Measurements from ENCODE around the gene ZDHHC22.

The ZDHHC22 gene

DNA sequence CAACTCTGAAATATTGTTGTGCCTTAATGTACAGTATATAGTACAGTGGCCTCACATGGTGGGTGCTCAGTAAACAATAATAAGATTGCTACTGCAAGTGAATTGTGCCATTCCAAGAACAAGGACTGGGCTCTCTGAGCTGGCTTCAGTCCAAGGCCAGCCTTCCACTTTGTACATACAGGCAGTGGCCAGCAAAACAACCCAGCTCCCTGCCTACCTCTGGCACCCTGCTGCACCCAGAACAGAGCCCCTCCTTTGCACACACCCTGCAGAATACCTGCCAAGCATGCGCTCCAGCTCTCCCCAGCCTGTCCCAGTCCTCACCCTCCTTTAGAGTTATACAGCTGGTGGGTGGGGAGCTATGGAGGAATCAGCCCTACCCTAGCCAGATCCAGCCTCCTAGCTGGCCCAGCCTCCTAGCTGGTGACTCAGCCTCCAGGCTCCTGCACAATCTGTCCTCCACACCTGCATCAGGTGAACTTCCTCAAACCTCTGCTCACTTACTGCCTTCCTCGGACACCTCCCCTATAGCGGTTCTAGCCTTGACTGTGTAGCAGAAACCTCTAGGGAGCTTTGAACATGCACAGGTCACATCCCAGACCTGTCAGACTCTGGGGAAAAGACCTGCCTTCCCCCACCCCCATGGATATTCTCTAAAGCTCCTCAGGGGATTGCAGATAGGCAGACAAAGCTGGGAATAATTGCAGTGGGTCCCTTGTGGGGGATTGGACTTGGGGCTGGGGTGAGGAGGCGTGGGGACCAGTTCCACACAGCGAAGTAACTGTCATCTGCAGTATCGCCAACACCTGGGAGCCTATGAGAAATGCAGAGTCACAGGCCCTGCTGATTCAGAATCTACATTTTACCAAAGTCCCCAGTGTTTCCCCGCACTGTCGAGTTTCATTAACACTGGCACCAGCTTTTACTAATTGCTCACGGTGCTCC is 17.9 kb downstream of the ZDHHC22 start (continued):
- TF ChIP-seq, protein P1, sequence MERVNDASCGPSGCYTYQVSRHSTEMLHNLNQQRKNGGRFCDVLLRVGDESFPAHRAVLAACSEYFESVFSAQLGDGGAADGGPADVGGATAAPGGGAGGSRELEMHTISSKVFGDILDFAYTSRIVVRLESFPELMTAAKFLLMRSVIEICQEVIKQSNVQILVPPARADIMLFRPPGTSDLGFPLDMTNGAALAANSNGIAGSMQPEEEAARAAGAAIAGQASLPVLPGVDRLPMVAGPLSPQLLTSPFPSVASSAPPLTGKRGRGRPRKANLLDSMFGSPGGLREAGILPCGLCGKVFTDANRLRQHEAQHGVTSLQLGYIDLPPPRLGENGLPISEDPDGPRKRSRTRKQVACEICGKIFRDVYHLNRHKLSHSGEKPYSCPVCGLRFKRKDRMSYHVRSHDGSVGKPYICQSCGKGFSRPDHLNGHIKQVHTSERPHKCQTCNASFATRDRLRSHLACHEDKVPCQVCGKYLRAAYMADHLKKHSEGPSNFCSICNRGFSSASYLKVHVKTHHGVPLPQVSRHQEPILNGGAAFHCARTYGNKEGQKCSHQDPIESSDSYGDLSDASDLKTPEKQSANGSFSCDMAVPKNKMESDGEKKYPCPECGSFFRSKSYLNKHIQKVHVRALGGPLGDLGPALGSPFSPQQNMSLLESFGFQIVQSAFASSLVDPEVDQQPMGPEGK (CRISPR knock-in tag; IDR thresholded peaks at IDR 0.05; ENCODE audit: borderline replicate concordance) = no peak
- TF ChIP-seq GLIS3 (CRISPR knock-in tag; IDR thresholded peaks at IDR 0.05) = no peak
- no peak for TF ChIP-seq TCF4 (CRISPR knock-in tag; IDR thresholded peaks at IDR 0.05; ENCODE audit: borderline replicate concordance)

DNA sequence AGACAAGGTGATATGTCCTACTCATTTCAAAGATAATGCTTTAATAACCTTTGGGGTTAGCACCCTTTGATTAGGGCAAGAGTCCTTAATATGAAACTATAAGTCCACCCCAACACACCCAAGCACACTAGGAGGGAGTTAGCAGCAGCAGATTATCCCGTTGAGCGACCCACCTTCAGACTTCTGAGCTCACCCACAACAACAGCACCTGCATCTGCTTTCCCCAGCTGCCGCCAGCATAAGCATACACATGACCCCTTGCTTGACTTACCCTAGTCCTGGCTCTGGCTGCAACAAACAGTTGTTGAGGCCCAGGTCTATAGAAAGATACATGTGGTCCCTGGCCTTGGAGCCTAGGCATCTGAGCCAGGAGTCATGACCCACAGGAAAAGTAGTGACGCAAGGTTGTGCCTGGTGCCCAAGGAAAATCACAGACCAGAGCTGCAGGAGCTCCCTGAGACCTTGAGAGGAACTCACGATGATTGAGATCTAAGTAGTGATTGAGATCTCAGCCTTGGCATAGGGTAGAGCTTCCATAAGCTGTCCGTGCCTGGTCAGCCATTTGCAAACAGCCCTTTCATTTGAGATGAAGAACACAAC is 19.0 kb downstream of the ZDHHC22 start:
- no peak for ATAC-seq
- TF ChIP-seq PPARA (CRISPR knock-in tag; IDR thresholded peaks at IDR 0.05; ENCODE audit: borderline replicate concordance) (no peak), ARNTL (CRISPR knock-in tag; IDR thresholded peaks at IDR 0.05; ENCODE audit: borderline replicate concordance, low read depth) (no peak), CSDC2 (CRISPR knock-in tag; IDR thresholded peaks at IDR 0.05) (no peak), ZNF8 (CRISPR knock-in tag; IDR thresholded peaks at IDR 0.05) (no peak), GLIS3 (CRISPR knock-in tag; IDR thresholded peaks at IDR 0.05) (no peak), TOX (CRISPR knock-in tag; IDR thresholded peaks at IDR 0.05; ENCODE audit: borderline replicate concordance) (no peak), ZNF565 (CRISPR knock-in tag; conservative IDR thresholded peaks at IDR 0.05; ENCODE audit: low read depth) (no peak), ZFP3 (CRISPR knock-in tag; IDR thresholded peaks at IDR 0.05) (no peak), RARB (CRISPR knock-in tag; IDR thresholded peaks at IDR 0.05) (no peak), ZC3H10 (CRISPR knock-in tag; IDR thresholded peaks at IDR 0.05) (no peak), ISL1 (CRISPR knock-in tag; IDR thresholded peaks at IDR 0.05) (no peak)
- TF ChIP-seq, protein P2, sequence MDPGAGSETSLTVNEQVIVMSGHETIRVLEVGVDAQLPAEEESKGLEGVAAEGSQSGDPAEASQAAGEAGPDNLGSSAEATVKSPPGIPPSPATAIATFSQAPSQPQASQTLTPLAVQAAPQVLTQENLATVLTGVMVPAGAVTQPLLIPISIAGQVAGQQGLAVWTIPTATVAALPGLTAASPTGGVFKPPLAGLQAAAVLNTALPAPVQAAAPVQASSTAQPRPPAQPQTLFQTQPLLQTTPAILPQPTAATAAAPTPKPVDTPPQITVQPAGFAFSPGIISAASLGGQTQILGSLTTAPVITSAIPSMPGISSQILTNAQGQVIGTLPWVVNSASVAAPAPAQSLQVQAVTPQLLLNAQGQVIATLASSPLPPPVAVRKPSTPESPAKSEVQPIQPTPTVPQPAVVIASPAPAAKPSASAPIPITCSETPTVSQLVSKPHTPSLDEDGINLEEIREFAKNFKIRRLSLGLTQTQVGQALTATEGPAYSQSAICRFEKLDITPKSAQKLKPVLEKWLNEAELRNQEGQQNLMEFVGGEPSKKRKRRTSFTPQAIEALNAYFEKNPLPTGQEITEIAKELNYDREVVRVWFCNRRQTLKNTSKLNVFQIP (CRISPR knock-in tag; IDR thresholded peaks at IDR 0.05; ENCODE audit: borderline replicate concordance, low read depth) = no peak
- TF ChIP-seq, protein P3, sequence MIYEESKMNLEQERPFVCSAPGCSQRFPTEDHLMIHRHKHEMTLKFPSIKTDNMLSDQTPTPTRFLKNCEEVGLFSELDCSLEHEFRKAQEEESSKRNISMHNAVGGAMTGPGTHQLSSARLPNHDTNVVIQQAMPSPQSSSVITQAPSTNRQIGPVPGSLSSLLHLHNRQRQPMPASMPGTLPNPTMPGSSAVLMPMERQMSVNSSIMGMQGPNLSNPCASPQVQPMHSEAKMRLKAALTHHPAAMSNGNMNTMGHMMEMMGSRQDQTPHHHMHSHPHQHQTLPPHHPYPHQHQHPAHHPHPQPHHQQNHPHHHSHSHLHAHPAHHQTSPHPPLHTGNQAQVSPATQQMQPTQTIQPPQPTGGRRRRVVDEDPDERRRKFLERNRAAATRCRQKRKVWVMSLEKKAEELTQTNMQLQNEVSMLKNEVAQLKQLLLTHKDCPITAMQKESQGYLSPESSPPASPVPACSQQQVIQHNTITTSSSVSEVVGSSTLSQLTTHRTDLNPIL (CRISPR knock-in tag; IDR thresholded peaks at IDR 0.05; ENCODE audit: low read depth) = no peak
- TF ChIP-seq, protein P4, sequence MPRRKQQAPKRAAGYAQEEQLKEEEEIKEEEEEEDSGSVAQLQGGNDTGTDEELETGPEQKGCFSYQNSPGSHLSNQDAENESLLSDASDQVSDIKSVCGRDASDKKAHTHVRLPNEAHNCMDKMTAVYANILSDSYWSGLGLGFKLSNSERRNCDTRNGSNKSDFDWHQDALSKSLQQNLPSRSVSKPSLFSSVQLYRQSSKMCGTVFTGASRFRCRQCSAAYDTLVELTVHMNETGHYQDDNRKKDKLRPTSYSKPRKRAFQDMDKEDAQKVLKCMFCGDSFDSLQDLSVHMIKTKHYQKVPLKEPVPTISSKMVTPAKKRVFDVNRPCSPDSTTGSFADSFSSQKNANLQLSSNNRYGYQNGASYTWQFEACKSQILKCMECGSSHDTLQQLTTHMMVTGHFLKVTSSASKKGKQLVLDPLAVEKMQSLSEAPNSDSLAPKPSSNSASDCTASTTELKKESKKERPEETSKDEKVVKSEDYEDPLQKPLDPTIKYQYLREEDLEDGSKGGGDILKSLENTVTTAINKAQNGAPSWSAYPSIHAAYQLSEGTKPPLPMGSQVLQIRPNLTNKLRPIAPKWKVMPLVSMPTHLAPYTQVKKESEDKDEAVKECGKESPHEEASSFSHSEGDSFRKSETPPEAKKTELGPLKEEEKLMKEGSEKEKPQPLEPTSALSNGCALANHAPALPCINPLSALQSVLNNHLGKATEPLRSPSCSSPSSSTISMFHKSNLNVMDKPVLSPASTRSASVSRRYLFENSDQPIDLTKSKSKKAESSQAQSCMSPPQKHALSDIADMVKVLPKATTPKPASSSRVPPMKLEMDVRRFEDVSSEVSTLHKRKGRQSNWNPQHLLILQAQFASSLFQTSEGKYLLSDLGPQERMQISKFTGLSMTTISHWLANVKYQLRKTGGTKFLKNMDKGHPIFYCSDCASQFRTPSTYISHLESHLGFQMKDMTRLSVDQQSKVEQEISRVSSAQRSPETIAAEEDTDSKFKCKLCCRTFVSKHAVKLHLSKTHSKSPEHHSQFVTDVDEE (CRISPR knock-in tag; IDR thresholded peaks at IDR 0.05) = no peak

DNA sequence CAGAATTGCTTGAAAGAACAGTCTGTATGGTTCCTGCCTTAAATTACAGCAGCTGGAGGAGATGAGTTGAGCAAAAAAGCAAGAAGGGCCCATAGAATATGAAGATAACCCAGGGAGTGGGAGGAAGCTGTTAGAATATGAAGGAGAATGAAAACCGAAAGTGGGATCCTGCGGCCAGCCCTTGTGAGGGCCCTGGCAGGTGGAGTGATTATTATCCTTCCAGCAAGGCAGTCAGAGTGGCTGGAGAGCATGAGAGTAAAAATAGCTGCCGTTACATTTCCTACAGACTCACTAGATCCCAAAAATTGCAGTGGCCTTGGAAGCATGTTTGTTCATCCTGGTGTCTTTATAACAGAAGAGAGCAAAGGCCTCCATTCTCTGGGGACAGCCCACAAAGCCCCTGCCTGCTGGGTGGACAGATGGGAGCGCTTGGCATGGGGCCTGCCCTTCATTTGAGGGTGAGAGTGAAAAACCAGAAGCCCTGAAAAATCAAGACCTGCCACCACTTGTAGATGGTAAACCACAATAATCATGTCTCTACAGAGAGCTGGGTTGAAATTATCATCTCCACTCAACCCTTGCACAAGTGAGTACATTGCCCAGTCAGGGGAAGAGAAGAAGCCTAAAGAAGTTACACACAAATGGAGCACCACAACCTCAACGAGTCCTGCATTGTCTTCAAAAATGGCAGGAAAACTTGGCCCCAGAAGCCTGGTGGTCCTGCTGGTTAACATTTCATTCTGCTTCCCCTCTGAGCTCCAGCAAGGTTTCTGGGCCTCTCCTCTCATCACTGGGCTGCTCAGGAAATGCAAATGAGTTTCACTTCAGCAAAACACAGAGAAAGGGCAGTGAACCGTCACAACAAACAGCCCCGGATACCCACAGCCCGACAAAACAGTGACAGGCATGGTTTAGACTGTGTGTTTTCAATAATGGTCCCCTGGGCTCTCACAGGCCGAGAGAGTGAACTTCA is 20.5 kb downstream of the ZDHHC22 start:
- ATAC-seq = no peak
- TF ChIP-seq ZNF565 (CRISPR knock-in tag; conservative IDR thresholded peaks at IDR 0.05; ENCODE audit: low read depth) = no peak
- TF ChIP-seq TOX (CRISPR knock-in tag; IDR thresholded peaks at IDR 0.05; ENCODE audit: borderline replicate concordance) = no peak
- no peak for TF ChIP-seq ZNF8 (CRISPR knock-in tag; IDR thresholded peaks at IDR 0.05)
- no peak for TF ChIP-seq SNAI2 (CRISPR knock-in tag; IDR thresholded peaks at IDR 0.05)
- no peak for TF ChIP-seq ISL1 (CRISPR knock-in tag; IDR thresholded peaks at IDR 0.05)
- TF ChIP-seq, protein P2 (CRISPR knock-in tag; IDR thresholded peaks at IDR 0.05; ENCODE audit: borderline replicate concordance, low read depth) = no peak
- TF ChIP-seq, protein P5, sequence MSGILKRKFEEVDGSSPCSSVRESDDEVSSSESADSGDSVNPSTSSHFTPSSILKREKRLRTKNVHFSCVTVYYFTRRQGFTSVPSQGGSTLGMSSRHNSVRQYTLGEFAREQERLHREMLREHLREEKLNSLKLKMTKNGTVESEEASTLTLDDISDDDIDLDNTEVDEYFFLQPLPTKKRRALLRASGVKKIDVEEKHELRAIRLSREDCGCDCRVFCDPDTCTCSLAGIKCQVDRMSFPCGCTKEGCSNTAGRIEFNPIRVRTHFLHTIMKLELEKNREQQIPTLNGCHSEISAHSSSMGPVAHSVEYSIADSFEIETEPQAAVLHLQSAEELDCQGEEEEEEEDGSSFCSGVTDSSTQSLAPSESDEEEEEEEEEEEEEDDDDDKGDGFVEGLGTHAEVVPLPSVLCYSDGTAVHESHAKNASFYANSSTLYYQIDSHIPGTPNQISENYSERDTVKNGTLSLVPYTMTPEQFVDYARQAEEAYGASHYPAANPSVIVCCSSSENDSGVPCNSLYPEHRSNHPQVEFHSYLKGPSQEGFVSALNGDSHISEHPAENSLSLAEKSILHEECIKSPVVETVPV (CRISPR knock-in tag; IDR thresholded peaks at IDR 0.05) = no peak
- no peak for TF ChIP-seq PPARA (CRISPR knock-in tag; IDR thresholded peaks at IDR 0.05; ENCODE audit: borderline replicate concordance)
- TF ChIP-seq, protein P3 (CRISPR knock-in tag; IDR thresholded peaks at IDR 0.05; ENCODE audit: low read depth) = no peak
- no peak for TF ChIP-seq ZFP3 (CRISPR knock-in tag; IDR thresholded peaks at IDR 0.05)
- TF ChIP-seq ZFP30 (CRISPR knock-in tag; IDR thresholded peaks at IDR 0.05) = no peak
- TF ChIP-seq BACH2 (CRISPR knock-in tag; IDR thresholded peaks at IDR 0.05; ENCODE audit: borderline replicate concordance) = no peak
- TF ChIP-seq ZC3H10 (CRISPR knock-in tag; IDR thresholded peaks at IDR 0.05) = no peak
